ENCODE measurements around the gene TNKS2.

GRCh38 chr10:91761721-91762120, 36.5 kb upstream of the TNKS2 start:
- TF ChIP-seq CTCF (IDR thresholded peaks at IDR 0.05; ENCODE audit: poor library complexity): no peak
- no peak for TF ChIP-seq EZH2 (IDR thresholded peaks at IDR 0.05; ENCODE audit: borderline replicate concordance)

Data from hepatocyte (in vitro differentiated cells).